Measurements from ENCODE around the gene SYPL1.
"Not testable (repeated sequence)": the region's sequence is repeated elsewhere in the genome, so short reads cannot be mapped to it uniquely, and the experiment has no call there.

Gene SYPL1

DNA sequence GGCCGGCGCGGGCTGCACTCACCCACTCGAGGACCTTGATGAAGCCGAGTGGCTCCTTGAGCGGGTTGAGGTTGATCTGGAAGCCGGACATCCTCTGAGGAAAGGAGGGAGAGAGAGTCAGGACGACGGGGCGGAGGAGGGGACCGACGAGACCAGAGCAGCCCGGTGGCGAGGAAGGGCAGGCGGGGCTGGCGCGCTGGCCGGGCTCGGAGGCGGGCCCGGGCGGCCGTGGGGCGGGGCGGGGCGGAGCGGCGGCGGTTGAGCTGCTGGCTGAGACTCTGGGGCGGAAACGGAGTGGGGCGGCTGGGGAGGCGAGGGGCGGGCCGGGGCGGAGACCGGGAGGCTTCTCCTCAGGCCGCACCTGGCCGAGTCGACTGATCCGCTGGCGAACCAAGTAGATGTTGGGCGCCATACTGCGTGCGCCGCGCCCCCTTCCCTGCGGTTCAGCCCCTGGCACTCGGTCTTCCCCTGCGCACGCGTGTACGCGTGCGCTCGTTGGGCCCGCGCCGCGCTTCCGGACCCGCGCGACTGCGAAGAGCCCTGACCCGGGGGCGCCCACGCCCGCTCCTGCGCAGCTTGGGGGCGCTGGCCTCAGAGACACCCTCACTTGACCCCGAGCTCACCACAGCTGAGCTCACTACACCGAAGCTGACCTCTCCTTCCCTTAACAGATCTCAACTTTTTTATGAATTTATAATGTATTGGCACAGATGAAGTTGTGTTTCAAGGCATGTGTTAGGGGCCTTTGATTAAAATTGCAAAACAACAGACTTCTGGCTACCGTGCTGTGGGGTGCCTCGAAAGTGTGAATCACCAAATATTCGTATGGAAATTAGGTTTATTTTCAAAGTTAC lies at the start of gene SYPL1:
SYPL1 (minus strand) TSS at position 195 of the 854 bp plus-strand sequence; CDS start at position 91, 104 bp downstream.
- peak; percentile 77 to 85 for DNase-seq

DNA sequence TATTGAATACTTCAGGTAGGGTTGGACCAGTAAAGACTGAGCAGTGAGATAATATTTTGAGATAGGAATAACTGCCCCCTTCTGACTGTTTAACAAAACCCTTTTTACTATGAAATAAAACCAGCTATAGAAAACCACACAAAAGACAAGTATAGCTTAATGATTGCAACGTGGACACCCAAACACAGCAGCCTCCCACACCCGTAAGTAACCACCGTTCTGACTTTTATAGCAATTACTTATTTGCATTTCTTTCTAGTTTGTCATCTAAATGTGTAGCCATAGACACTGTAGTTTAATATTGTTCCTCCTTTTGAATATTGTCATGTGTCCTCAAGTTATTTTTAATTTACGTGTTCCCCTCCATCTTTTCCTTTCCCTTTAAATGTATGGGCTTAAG lies 42.9 kb upstream of the SYPL1 start:
- DNase-seq = no peak

DNA sequence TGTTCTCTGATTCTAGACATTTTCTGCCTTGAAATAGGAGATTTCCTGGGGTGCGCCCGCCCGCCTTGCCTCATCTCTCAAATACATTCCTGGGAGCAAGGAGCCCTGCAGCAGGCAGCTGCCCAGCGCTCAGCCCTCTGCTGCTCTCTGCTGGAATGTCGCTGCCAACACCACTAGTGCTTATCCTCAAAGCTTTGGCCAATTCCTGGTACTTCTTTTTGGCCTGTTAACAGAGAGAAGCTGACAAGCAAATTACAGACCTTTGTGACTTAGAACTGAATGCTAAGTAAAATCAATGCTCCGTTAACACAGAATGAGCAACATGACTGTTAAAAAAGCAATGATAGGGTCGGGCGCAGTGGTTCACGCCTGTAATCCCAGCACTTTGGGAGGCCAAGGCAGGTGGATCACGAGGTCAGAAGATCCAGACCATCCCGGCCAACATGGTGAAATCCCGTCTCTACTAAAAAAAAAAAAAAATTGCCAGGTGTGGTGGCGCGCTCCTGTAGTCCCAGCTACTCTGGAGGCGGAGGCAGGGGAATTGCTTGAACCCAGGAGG lies 41.9 kb upstream of the SYPL1 start:
- DNase-seq = peak; percentile 71 to 77

GRCh38 chr7:106152313-106152665 lies 40.2 kb upstream of the SYPL1 start:
- DNase-seq = no peak

DNA sequence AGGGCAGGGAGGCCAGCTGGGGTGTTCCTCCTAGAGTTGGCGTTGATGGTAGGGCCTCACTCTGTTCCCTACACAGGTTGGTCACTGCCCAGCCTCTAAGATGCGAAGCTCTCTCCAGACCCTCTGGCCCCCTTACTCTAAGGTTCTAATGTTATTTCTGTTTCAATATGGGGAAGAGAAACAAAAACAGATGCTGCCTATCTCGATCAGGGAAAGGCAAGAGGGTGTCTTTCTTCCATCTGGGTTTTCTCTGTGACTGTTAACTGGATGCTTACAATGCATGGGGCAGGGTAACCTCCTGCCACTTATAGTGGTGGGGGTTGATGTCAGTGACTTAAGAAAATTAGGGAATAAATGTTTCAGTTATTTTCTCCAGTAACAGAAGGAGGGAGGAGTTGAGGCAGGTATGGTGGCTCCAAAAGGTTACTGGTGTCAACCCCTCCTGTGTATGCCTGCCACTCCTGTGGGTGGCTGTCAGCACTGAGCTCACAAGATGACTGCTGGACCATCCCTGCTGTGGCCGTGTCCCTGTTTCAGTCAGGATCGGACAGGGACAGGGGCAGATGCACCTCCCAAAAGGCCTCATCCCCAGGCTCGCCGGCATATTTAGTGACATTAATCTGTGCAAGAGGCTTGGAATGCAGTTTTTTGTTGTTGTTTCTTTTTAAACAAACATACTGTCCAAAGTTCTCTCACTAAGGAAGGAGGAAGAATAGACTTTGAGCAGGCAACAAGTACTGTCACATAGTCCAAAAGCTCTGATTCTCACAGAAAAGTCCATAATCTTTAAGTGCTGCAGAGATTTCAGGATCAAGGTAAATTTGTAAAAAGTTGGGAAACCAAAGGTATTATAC lies 39.6 kb upstream of the SYPL1 start:
- no peak for DNase-seq

DNA sequence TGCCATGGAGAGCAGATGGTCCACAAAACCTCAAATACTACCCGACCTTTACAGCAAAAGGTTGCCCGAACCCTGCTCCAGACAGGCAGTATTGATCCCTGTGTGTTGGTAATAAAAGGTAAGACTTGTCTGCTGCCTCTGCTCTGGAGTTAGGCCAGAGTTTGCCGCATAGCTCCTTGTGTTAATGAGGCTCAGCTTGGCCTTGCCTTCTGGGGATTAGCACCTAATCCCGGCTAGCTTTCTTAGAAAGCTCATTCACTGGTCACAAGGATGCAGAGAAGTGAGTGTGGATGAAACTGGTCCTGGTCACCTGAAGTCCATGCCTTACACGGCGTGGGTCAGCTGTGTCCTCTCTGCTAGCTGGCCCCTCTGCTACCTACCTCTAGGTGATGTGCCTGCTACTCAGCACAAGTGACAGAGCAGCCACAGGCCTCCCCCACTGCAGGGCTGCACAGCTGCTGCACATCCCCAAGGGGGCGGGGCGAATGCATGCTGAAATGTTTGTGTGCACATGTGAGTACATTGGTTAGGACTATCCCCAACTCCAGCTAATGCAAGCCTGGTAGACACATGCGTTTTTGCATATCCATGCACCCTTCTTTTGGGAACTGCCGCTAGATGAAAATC lies 31.7 kb upstream of the SYPL1 start:
- DNase-seq = no peak

GRCh38 chr7:106142136-106142535 lies 30.0 kb upstream of the SYPL1 start:
- DNase-seq = no peak

DNA sequence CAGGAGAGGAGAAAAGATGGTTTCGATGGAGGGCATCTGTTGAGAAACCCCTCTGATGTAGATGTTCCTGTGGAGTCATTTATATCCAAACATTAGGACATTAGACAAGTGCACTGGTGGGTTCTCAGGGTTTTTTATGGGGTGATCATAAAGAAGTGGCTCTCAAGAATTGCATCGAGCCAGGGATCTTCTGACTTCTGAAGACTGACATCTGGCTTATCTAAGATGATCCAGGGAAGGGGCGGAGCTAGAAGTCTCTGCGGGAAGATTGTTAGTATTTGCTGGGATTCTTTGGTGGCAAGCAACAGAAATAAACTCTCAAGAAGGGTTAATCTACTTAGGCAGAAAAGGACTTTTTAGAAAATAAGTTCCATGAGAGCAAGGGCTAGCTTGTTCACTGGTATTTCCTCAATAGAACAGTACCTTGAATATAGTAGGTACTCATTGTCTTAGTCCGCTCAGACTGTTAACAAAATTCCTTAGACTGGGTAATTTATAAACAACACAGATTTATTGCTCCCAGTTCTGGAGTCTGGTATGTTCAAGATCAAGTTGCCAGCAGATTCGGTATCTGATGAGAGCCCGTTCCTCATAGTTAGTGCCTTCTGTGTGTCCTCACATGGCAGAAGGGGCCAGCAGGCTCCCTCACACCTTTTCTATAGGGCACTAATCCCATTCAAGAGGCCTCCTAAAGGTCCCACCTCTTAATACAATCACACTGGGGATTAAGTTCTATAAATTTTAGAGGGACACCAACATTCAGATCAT lies 28.5 kb upstream of the SYPL1 start:
- no peak for DNase-seq

DNA sequence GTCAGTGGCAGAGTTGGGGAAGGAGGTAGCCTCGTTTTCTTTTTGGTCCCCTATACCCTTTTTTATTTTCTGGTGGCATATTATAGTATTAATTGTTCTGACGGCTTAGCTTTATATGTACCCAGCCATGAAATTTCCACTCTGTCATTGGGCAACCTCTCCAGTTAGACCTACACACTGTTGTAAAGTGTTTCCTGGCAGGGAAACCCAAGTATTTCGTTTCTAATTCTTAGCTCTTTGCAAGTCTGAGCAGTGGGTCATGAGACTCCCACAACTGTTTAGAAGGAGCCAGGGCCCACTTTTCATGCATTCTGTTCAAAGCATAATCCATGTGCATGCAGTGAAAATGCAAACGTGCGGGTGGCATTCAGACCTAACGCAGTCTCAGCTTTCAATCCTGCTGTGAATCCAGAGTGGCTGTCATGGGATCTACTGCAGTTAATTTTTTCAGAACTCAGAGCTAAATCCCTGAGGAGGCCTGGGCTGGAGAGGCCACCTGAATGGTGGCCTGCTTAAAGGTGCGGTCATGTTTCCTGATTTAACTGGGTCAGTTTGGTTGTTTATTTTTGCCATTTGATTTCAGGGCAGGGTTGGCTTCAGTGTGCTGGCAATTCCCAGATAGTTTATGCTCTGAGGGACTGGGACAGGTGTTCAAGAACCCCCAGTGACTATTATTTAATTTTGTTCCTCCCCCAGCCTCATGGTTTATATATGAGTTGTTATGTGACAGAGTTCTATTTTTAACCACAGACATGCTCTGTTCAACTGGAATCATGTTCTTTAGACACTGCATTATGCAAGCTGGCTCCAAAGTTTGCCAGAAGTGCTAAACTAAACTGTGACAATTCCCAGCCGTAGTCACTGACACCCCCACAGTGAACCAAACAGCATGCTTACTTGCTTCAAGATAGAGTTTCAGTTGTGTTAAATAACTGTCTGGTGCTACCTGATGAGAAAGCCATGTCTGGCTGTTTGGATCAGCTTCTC lies 27.4 kb upstream of the SYPL1 start:
- no peak for DNase-seq

DNA sequence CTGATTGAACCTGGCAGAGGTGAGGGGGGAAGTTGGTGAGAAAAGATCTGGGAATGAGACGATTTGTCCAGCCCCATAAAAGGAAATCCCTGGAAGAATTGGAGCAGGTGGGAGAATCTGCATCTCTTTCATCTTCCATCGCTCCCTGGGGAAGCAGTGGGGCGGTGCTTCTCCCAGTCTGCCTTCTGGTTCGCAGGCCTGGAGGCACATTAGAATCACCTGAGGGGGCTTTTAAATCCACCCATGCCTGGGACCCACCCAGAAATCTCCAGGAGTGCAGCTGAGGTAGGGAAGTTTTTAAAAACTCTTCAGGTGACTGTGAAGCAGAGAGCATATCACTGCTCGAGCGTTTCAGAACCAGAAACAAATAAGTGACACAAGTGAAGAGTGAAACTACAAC lies 26.7 kb upstream of the SYPL1 start:
- no peak for DNase-seq

DNA sequence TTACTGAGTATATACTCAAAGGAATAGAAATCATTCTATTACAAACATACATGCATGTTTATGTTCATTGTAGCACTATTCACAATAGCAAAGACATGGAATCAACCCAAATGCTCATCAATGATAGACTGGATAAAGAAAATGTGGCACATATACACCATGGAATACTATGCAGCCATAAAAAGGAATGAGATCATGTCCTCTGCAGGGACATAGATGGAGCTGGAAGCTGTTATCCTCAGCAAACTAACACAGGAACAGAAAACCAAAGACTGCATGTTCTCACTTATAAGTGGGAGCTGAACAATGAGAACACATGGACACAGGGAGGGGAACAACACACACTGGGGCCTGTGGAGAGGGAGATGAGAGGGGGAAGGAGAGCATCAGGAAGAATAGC lies 26.1 kb upstream of the SYPL1 start:
- DNase-seq = not testable (repeated sequence)

DNA sequence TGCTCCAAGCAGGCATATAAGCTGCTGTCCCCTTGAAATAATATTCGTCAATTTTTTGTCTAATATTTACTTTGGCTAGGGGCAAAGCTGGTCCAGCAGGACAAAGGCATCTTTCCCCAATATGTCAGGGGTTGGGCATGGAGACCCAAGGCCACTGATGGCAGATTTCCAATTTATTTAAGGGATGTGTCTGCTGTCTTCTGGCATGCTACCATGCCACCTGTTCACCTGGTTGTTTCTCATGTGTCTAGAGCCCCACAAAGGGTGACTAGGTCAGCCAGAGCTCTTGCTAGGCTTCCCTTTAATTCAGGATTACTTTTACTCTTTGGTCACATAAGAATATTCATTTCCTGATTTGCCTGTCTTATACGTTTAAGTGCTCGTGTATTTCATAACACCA lies 22.1 kb upstream of the SYPL1 start:
- DNase-seq = no peak

DNA sequence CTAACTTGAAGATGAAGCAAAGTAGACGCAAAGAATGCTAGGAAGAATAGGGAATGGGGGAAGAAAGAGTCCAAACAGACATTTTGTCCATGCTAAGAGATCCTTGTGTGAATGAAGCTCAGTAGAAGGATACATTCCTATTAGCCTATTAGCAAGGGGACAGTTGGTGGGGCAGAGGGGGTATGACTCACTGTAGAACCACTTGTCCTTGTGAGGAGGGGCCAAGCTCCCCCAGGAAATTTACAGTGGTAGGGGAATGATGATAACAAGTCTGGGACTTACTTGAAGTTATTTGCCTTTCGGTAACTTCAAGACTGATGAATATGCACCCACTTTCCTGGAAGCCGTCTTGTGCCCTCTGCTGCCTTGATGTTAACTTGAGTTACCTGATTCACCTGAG lies 17.2 kb upstream of the SYPL1 start:
- DNase-seq = no peak

DNA sequence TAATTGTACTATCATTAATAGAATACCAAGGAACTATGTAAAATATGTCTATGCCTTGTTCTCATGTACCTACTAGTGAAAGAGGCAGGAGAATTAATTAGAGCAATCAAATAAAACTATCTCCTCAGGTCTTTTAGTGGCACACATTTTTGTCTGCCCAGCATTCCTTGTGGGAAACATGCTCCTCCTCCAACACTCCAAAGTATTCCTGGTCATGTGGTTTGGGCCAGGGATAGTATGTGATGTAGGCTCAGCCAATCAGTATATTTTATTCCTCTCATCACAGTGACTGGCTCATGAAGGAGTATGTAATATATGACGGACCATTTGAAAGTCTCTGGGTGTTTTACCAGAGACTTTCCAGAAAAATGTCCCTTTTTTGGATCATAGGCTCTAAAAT lies 16.7 kb upstream of the SYPL1 start:
- no peak for DNase-seq

DNA sequence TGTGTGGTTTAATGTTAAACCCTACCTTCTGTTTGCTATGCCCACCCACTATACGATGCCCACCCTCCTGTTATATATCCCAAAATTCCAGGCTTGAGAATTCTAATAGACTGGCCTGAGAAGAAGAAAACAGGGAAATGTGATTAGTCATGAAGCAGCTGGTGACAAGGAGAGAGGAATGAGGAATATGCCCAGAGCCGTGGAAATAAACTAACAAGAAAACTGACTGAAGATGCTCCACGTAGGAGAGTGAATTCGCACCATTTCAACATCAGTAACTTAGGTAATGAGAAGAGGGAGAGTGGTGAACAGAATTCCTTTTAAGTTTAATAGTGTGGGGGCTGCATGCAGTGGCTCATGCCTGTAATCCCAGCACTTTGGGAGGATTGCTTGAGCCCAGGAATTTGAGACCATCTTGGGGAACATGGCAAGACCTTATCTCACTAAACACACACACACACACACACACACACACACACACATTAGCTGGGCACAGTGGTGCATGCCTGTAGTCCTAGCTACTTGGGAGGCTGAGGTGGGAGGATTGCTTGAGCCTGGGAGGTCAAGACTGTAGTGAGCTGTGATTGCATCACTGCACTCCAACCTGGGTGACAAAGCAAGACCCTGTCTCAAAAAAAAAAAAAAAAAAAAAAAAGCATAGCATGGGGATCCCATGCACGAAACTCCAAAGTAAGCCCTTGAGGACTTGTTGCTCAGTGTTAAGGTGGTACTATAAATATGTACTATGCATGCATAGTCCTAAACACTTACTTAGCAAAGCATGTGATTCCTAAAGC lies 16.1 kb upstream of the SYPL1 start:
- no peak for DNase-seq

- peak; percentile 25 to 47 for DNase-seq
Measured at GRCh38 chr7:106126170-106126938, 14.2 kb upstream of the SYPL1 start.

GRCh38 chr7:106125417-106125816 lies 13.3 kb upstream of the SYPL1 start:
- no peak for DNase-seq

DNA sequence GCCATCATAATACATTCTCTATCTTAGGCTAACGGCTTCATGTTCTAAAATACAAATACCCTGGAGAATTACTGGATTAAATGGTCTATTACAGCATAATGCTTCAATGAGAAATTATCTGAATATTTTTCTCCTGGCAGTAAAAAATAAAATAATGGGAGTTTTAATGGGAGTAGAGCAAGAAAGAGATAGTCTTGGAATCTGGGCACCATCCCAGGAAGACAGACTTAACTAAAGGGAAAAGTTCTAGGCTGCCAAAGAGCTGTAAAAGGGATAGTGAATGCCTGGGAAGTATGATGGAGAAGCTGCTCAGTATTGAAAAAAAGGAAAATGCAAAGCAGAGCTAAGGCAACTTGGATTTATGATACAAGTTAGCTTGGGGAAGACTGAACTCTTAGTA lies 12.1 kb upstream of the SYPL1 start:
- no peak for DNase-seq

- DNase-seq = no peak
Measured at GRCh38 chr7:106122713-106123112, 10.6 kb upstream of the SYPL1 start.
